Fibroblast of skin of left biceps (primary cell): ENCODE measurements around the gene RGP1.

ENCODE experiments used
- DNase-seq, 2 experiments: peaks; one replicate each; pipeline ENCODE4 v3.0.0-alpha.2; 2013; ENCODE audit warnings: low read depth in 2 of 2

Gene RGP1

GRCh38 chr9:35719546-35719945, 29.5 kb upstream of the RGP1 start:
- DNase-seq = no peak

DNA sequence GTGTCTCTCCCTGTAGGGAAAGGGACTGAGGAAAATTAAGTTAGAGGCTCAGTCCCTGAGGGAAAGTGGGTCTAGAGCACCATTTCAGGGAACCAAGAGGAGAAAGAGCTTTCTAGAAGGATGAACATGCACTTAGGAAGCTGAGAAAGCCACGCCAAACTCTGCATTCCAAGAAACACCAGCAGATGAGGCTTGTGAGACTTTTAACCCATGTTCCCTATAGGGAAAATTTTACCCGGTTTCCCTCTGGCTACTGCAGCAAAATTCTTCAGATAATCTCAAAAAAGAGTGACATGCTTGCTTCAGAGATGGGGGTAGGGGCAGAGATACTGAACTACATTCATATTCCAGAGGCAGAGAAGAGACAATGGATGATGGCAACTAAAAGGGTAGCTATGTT, 25.7 kb upstream of the RGP1 start:
- no peak for DNase-seq

GRCh38 chr9:35723908-35724307, 25.2 kb upstream of the RGP1 start:
- DNase-seq = no peak

DNA sequence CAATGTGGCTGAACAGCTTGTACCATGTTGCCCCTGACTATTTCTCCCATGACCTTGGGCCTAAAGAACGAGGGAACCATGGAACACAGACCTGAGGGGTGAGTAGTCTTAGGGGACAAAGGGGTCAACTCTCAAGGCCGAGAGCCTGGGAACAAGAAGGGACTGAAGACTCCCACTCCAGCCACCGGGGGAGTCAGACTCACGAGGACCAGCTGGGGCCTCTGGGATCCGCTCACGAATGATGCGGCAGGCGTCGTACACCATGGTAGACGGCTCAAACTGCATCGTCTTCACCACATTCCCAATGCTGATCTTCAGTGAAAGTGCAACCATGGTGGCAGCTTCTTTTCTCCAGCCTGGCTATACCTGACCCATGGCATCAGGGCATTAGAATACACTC, 23.7 kb upstream of the RGP1 start:
- no peak for DNase-seq

GRCh38 chr9:35726931-35727330, 22.2 kb upstream of the RGP1 start:
- DNase-seq = no peak

DNA sequence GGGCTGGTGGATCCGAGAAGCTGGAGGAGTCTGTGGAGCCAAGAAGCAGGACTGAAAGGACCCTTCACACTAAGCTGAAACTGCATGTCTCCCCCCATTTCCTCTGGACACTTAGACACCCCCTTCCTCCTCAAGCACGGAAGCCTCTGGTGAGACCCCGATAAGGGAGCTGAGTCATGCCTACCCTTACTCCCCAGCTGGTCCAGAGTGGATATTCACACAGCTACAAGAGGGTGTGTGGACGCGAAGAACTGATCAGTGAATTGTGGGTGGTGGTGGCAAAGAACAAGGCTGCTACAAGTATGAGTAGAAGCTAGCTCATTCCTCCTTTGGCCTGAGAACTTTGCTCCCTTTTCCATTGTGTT, 21.4 kb upstream of the RGP1 start:
- DNase-seq = no peak

- DNase-seq = peak; percentile 87 to 89
These were observed 20.8 kb upstream of the RGP1 start for GRCh38 chr9:35728041-35728971.

- no peak for DNase-seq
These were observed 20.0 kb upstream of the RGP1 start for GRCh38 chr9:35729101-35729500.

DNA sequence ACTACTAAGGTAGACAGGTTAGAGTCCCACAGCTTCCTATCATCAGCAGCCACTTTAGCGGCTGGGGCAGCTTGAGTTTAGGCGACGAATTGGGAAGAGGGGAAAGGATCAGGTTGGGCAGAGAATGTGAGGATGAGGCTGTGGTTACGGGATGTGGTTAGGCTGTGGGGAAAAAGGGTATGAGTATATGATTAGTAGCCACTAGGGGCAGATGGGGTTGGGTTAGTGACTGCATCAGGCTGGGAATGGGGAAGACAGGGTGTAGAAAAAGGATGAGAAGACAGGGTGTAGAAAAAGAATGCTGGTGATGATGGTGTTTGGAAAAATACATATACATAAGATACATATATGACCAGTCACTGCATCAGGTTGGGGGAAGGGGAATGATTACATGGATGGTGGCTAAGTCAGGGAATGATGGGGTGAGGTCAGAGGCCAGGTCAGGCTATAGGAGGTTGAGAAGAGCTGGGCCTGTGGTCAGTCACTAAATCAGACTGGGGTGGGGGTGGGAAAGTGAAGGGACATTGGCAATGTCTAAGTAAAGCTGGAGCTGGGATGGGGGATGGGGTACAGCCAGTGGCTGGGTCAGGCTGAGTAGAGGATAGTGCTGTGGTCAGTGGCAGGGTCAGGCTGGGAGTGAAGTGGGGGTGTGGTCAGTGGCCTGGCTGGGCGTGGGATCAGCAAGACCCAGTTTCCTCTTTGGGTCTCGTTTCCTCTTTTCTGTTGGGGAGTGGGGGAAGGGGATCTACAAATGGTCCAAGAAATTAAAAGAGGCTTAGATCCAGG, 19.2 kb upstream of the RGP1 start:
- DNase-seq = peak; percentile 70 to 71

- DNase-seq = no peak
These were observed 18.6 kb upstream of the RGP1 start for GRCh38 chr9:35730486-35730854.

- no peak for DNase-seq
These were observed 17.5 kb upstream of the RGP1 start for GRCh38 chr9:35731415-35732184.

DNA sequence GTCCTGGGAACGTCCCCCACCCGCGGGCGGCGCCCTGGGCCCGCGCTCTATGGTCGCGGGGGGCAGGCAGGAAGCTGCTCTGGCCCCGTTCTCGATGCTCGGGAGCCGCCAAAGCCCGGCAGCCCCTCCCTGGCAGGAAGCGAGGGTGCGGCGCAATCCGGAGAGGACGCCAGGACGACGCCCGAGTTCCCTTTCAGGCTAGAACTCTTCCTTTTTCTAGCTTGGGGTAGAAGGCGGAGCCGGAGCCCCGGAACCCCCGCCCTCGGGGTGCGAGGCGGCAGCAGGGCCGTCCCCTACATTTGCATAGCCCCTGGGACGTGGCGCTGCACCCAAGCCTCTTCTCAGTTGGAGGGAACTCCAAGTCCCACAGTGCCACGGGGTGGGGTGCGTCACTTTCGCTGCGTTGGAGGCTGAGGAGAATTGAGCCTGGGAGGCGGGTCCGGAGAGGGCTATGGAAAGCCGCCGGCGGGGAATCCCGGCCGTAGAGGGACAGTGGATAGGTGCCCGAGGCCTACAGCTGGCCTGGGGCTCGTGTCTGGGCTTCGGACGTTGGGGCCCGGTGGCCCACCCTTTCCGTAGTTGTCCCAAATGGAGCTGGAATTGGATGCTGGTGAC, 16.8 kb upstream of the RGP1 start, which contains the start of the genes CREB3 and TLN1:
Gene CREB3, plus strand, starts transcription at position 482 of the 615 bp plus-strand sequence. Its CDS starts 107 bp downstream, at position 589.
Gene TLN1, minus strand, starts transcription at position 11 of the 615 bp plus-strand sequence. CDS start 6,501 bp downstream, outside the sequence.
- DNase-seq = peak; percentile 97

DNA sequence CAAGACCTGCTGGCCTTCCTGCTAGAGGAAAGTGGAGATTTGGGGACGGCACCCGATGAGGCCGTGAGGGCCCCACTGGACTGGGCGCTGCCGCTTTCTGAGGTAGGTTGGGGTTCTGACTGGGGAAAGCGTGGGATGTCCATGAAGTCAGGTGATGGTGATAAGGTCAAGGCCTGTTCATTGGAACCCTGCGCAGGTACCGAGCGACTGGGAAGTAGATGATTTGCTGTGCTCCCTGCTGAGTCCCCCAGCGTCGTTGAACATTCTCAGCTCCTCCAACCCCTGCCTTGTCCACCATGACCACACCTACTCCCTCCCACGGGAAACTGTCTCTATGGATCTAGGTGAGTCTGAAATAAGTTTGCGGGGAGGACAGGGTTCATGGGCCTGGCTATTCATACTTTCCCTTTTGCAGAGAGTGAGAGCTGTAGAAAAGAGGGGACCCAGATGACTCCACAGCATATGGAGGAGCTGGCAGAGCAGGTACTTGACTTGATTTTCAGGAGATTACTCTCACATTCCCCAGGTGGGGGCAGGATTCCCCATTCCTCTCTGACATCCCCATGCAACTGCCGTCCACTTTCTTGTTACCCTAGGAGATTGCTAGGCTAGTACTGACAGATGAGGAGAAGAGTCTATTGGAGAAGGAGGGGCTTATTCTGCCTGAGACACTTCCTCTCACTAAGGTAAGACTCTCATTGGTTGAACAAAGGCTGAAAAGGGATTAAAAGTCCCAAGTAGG, 16.1 kb upstream of the RGP1 start:
- DNase-seq = no peak

DNA sequence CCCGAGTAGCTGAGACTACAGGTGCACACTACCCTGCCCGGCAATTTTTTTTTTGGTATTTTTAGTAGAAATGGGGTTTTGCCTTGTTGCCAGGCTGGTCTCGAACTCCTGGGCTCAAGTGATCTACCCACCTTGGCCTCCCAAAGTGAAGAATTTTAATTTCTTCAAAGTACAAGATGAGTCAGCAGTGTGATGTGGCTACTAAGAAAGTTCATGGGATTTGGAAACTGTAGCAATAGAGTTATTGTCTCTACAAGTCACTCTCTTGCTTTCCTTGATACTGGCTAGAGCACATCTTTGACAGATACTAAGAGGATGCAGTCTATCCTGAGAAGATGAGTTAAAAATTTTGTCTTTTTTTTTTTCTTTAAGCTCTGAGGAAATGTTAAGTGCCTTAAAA, 15.0 kb upstream of the RGP1 start:
- no peak for DNase-seq

DNA sequence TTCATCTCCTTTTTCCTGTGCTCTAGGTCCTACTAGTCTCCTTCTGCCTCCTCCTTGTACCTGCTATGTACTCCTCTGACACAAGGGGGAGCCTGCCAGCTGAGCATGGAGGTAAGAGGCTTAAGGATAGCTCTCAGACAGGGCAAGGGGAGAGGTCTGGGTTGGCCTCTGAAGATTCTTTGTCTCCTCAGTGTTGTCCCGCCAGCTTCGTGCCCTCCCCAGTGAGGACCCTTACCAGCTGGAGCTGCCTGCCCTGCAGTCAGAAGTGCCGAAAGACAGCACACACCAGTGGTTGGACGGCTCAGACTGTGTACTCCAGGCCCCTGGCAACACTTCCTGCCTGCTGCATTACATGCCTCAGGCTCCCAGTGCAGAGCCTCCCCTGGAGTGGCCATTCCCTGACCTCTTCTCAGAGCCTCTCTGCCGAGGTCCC, 12.9 kb upstream of the RGP1 start:
- DNase-seq = no peak

GRCh38 chr9:35737143-35737542, 11.9 kb upstream of the RGP1 start:
- no peak for DNase-seq

DNA sequence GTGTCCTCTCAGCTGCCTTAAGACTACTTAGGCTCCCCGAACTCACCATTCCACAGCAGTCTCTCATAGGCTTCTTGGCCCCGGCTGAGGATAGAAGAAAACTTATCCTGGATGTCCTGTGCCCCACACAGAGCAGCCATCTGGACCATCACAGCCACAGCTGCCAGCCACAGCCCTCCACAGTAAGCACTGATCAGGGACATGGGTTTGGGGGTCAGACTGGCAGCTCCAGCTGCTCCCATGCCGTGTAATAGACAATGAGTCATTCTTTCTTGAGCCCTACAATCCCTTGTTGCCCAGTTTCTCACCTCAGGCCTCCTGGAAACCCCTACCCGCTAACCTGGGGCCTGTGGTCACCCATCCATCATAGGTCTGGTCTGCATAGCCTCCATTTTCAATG, 10.9 kb upstream of the RGP1 start:
- DNase-seq = no peak

GRCh38 chr9:35738924-35739323, 10.2 kb upstream of the RGP1 start:
- DNase-seq = no peak

DNA sequence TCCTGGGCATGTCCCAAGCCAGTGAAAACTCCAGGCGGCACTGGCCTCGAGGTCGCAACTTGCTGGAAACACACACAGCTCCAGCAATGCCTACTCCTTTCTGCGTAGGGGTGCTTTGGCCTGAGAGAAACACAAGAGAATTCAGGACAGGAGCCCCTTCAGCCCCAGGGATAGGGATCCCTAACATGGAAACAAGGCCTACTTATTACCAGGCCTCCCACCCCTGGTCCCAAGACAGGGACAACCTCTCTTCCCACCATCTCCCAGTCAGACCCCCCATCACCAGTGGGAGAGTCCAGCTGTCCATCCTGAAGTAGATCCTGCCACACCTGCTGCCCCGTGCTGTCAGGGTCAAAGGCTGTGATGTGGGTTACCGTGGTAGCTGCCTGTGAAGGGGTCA, 8.8 kb upstream of the RGP1 start:
- DNase-seq = no peak

DNA sequence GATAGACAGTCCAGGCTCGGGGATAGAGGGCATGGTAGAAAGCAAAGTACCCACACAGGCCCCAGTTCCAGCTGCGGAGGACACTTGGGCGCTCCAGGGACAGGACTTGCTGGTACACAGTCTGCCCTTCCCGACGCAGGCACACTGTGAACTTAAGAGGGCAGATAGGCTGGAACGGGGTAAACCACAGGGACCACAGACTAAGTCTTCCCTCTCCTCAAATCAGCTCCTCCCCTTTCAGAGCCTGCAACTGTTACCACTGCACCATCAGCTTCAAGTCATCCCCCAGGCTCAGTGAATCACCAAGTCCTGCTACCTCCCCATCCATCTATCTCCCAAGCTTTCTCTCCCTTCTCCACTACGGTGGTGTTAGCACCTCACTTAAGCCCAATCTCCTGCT, 7.3 kb upstream of the RGP1 start:
- DNase-seq = no peak

GRCh38 chr9:35743452-35743851, 5.6 kb upstream of the RGP1 start:
- DNase-seq = no peak
